Cerebellar nuclear complex (tissue), 1 donor: ENCODE results near the gene ASAP2.
"Not testable (repeated sequence)": the region's sequence is repeated elsewhere in the genome, so short reads cannot be mapped to it uniquely, and the experiment has no call there.

Experiments used
- DNase-seq, 2 experiments: peaks; one replicate each; lab custom pipeline; 2025; lab: John Stamatoyannopoulos, UW

Gene ASAP2

DNA sequence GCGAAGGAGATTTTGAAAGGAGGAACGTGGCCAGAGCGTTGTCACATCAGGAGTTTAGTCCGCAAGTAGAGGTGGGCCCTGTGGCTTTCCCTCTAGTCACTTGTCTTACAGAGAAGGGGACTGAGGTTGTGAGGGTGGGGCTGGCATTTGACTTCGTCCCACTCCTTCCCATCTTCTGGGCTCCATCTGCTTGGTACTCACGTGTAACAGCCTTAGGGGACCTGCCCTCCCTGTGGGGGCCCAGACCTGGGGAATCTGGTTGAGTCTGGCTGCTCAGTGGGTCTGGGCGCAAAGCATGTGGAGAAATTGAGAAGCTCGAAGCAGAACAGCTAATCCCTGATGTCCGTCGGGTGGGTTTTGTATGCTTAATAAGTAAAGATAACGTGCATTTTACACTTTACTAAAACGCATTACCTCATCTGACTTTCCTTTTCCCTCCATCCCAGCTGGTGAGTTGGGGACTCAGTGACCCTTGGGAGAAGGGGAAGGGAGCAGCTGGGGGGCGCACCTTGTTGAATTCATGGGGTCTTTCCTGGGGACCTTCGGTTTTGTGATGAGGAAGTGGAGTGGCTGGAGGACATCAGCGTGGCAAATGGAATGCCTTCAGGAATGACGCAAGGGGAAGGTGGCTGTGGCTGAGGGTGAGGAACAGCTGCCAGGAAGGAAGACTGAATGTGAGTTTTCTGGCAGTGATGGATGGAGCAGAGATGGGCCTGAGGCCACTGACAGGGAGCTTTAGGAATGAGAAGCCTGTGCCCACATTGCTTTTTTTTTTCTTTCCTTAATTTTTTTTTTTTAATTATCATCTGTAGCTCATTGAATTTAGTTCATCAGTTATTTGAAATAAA, 44.8 kb downstream of the ASAP2 start:
- no peak for DNase-seq

- DNase-seq: no peak
Measured at GRCh38 chr2:9252002-9252357, 45.4 kb downstream of the ASAP2 start.

- DNase-seq: no peak
Measured at GRCh38 chr2:9255416-9255815, 48.8 kb downstream of the ASAP2 start.

GRCh38 chr2:9256147-9256546, 49.5 kb downstream of the ASAP2 start:
- DNase-seq: no peak

DNA sequence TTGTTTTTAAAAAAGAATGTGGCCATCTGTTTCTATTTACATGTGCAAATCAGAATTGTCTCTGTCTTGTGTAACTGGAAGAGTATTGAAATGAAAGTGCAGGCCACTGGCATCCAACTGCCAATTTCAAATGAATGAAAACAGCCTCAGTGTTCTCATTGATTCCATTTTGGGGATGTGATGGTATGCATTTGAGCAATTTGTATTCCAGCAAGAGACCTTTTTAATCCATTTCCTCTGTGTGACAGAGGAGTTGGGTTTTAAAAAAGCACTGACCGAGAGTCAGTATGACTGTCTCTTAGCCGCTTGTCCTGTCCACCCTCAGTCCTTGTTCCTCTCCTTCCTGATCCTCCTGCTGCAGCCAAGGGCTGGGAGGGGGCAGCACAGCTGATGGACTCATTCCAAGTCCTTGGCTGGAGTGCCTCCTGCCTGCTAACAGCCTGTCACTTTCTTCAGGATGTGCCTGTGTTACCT, 50.0 kb downstream of the ASAP2 start:
- DNase-seq: peak in 1 of 2 experiments; percentile 50

DNA sequence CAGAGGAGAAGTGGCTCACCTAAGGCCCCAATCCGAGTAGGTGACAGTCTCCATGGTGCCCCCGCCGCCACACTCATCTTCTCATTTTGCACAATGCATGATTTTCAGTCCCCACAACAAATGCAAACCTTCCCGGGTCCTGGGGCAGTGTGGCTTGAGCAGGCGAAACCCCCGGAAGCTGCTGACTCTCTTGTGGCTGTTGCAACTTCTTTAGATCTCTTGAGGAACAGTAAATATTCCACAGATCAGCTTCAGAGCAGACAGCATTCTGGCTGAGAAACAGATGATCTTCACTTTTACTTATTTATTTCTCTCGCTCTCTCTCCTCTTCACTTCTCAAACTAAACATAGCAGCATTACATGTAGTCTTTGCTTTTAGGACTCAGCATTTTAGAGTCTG, 51.9 kb downstream of the ASAP2 start:
- no peak for DNase-seq

DNA sequence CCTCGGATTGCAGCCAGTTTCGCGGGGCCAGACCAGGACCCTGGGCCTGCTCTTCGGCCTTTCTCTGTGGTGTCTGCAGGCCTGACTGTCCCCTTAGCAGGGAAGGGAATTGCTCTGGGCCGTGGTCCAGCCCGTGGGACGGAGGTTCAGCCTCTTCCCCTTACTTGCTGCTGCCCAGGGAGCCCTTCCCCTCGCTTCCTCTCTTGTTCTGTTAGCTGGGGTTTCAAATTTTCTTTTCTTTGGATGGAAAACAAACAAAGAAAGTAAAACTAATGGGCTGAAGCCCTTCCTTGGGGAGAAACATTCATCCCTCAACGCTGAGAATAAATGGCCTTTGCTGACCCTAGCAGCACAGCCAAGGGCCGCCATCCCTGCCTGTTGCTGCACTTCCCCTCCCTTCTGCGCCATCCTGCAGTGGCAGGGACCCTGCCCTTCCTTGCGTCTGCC, 52.4 kb downstream of the ASAP2 start:
- no peak for DNase-seq

DNA sequence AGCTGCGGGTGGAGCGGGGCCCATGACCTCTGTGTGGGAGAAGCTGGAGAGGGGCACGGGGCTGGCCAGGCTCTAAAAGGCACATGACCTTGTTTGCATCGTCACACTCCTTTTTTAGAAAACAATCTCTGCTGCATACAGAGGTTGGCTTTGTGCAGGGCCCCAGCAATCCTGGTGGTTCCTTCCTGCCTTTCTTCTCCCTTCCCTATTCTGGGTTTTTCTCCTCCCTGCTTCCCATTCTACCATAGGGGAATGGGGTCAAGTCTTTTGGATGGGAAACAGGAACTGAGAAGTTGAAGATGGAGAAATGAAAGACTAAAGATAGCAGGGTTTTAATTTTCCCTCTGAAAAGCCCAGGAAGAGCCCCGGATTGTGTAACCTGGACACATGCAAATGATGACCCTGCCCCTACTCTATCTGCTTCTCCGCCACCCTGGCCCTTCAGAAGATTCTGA, 53.9 kb downstream of the ASAP2 start:
- no peak for DNase-seq

- no peak for DNase-seq
Measured at GRCh38 chr2:9261231-9261883, 54.7 kb downstream of the ASAP2 start.

DNA sequence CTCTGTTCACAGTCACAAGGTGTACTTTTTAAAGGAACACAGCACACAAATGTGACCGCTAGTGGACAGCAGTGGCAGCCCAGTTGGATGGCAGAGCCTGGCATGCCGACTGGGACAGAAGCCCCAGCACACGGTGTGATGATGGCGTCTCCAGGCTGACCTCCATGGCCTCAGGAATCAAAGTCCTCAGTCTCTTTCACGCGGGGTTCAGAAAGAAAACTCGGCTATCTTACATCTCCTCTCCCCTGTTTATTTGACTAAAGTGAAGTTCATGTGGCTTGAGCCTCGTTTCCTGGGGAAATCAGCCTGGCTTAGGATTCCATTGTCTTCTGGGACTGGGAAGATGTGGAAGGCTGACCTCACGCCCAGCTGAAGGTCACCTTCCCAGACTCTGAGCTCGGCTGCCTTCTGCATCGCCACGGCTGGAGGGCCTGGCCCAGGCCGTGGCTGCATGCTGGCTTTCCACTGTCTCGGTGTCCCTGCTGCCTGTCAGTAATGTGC, 56.1 kb downstream of the ASAP2 start:
- DNase-seq: peak in 1 of 2 experiments; percentile 49

GRCh38 chr2:9263428-9263827, 56.8 kb downstream of the ASAP2 start:
- DNase-seq: no peak

- no peak for DNase-seq
Measured at GRCh38 chr2:9264301-9264700, 57.7 kb downstream of the ASAP2 start.

DNA sequence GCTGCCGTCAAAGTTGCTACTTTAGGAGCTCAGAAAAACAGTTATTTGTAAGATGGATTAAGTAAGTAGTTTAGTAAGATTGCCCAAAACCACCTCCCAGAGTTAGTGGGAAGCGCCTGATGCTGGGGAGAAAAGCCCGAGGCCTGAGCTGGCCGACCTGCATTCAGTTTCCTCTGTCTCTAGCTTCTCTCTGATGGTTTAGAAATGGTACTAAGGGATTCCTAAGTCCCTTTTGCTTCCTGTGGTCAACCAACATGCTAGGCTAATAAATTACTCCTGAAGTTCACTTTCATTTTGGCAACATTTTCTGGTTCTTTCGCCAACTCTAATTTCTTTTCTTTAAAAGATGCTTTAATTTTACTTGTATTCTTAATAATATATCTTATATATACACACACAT, 60.1 kb downstream of the ASAP2 start:
- DNase-seq: no peak

- DNase-seq: not testable (repeated sequence)
Measured at GRCh38 chr2:9267286-9267685, 60.7 kb downstream of the ASAP2 start.

- DNase-seq: no peak
Measured at GRCh38 chr2:9268301-9269080, 61.9 kb downstream of the ASAP2 start.

DNA sequence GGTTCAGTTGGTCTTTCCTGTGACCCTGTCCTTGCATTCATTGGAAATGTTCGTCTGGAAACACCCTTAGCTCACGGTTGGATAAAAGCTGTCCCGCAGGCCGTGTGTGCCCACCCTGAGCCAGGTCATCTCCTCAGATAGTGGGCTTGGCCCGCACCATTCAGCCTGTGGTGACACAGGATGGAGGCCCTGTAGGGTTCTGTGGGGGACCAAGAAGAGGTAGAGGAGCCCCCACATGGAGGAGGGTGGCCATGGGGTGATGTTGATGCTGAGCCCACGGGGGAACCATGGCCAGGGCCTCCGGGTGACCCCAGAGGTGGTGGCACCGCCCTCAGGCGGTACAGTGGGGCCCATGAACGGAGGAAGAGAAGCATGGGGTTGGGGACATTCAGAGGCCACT, 62.7 kb downstream of the ASAP2 start:
- DNase-seq: no peak

GRCh38 chr2:9269695-9270360, 63.2 kb downstream of the ASAP2 start:
- no peak for DNase-seq

DNA sequence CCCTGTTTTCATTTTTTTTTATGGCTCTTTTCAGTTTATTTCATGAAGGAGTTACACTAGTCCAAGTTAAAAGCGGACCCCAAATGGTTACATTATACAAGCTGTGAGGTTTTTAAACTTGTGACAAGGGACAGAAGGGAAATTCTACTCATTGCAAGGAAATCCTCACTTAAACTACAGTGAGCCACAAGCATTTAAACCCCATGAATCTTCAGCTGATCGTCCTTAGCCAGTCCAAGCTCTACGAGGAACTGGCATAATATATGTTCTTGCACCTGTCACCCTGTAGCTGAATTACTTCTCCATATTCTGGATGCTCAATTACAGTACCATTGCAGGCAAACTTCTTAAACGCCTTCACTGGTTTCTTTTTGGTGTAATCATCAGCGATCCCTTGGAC, 64.5 kb downstream of the ASAP2 start:
- no peak for DNase-seq

GRCh38 chr2:9271691-9272090, 65.1 kb downstream of the ASAP2 start:
- no peak for DNase-seq

DNA sequence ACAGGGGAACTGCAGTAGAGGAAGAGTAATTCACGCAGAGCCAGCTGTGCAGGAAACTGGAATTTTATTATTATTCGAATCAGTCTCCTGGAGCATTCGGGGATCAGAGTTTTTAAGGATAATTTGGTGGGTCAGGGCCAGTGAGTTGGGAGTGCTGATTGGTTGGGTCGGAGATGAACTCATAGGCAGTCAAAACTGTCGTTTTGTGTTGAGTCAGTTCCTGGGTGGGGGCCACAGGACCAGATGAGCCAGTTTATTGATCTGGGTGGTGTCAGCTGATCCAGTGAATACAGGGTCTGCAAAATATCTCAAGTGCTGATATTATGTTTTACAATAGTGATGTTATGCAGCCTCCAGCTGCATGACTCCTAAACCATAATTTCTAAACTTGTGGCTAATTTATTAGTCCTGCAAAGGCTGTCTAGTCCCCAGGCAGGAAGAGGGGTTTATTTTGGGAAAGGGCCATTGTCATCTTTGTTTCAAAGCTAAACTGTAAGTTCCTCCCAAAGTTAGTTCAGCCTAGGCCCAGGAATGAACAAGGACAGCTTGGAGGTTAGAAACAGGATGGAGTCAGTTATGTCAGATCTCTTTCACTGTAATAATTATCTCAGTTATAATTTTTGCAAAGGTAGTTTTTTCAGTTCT, 67.0 kb downstream of the ASAP2 start:
- no peak for DNase-seq

- DNase-seq: no peak
Measured at GRCh38 chr2:9274701-9275343, 68.2 kb downstream of the ASAP2 start.
